Small intestine (tissue), 7 donors: ENCODE results near the gene GOLGA8H. TPM values are rescaled to one million over a fixed set of nuclear protein-coding genes. Genes with fewer than 3 reads are reported as not detected.
"Not testable (repeated sequence)": the region's sequence is repeated elsewhere in the genome, so short reads cannot be mapped to it uniquely, and the experiment has no call there.

Experiments
- DNase-seq, 2 donors: peaks; one replicate each; pipeline versions ENCODE4 v3.0.0 to v3.0.0-alpha.2; 2013
- FAIRE-seq: peaks from 2 replicates; lab custom pipeline; 2012; peaks lifted over from hg19 to GRCh38; lab: Jason Lieb, UNC
- H3K27ac ChIP-seq, 3 donors: one replicate each; pipeline ENCODE4 v1.5.1; 2013; ENCODE audit warnings: low read length in 2 of 3, mild to moderate bottlenecking in 2 of 3, control low read depth in 1 of 3, inconsistent platforms in 1 of 3, low read depth in 1 of 3, moderate library complexity in 1 of 3
- H3K27me3 ChIP-seq, 3 donors: one replicate each; pipeline ENCODE4 v1.6.1; 2013; ENCODE audit warnings: low read length in 3 of 3, inconsistent platforms in 1 of 3; ENCODE audit not compliant: control insufficient read depth in 3 of 3, insufficient read depth in 3 of 3
- H3K36me3 ChIP-seq, 3 donors: one replicate each; pipeline ENCODE4 v1.6.1; 2013; ENCODE audit warnings: low read length in 3 of 3, inconsistent platforms in 1 of 3, low read depth in 1 of 3, mild to moderate bottlenecking in 1 of 3, moderate library complexity in 1 of 3; ENCODE audit not compliant: control insufficient read depth in 3 of 3, insufficient read depth in 2 of 3
- H3K4me1 ChIP-seq, 3 donors: one replicate each; pipeline ENCODE4 v1.6.1; 2013; ENCODE audit warnings: low read length in 2 of 3, inconsistent platforms in 1 of 3, low read depth in 1 of 3, mild to moderate bottlenecking in 1 of 3, moderate library complexity in 1 of 3; ENCODE audit not compliant: control insufficient read depth in 3 of 3, insufficient read depth in 2 of 3
- H3K4me3 ChIP-seq, 3 donors: one replicate each; pipeline ENCODE4 v1.5.1; 2013; ENCODE audit warnings: low read length in 3 of 3, control low read depth in 1 of 3, inconsistent platforms in 1 of 3, low read depth in 1 of 3, mild to moderate bottlenecking in 1 of 3, moderate library complexity in 1 of 3
- H3K9me3 ChIP-seq, 2 donors: one replicate each; pipeline ENCODE4 v1.6.1; 2013; ENCODE audit warnings: low read depth in 1 of 2, low read length in 1 of 2; ENCODE audit not compliant: control insufficient read depth in 2 of 2, insufficient read depth in 1 of 2
- WGBS, 3 donors: extraction: QIAGEN DNeasy Blood & Tissue Kit; methylation state at CpG; one replicate each; pipeline ENCODE4 v1.1.7; 2013; 5-methylcytosine and 5-hydroxymethylcytosine counted together
- polyA plus RNA-seq, 4 donors: library from polyadenylated mRNA; stranded (reverse) in 3 of 4; unstranded in 1 of 4; fragments of 200-250 nt in 3 of 4; fragments of 120-200 nt in 1 of 4; gene quantifications; one replicate each; pipeline versions ENCODE4 v1.2.1 to v1.2.3, GENCODE V29; 2013
- donor health status: healthy with polysubstance abuse.
- donor health status: control.
- donor health status: control.
- donor health status: Bipolar disorder and iron deficiency.
- donor health status: healthy.

The GOLGA8H gene
- polyA plus RNA-seq, 4 donors: 0.12 to 0.24 TPM; not detected in 2

DNA sequence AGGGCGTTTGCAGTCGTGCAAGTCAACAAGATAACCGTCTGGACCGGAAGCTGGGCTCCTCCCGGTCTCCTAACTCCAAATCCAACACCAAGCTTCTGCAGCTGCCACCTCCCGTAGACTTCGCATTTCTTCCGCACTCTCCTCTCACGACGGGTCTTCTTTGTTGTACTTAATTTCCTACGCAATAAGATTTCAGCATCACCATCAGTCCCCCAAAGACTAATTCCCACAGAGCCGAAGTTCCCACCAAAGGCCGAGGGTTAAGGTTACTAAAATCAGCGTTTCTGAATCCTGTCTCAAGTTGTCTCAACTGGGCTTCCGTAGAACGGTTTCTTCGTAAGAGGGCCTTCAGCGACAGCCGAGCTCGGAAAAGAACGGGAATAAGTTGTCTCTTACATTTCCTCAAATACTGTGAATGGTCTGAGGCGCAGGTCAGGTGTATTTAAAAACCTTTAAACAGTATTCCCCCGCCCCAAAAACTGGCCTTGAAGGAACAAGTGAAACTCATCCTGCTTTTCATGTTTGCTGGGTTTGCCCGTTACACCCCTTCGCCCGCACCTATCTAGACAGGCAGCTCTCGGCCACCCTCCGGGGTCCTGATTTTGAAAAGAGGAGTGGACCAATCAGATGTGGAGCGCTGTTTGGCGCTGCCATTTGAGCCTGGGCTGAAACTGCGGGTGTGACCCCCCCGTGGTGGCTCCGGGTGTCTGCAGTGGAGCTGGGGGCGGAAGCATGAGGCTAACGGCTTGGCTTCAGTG is 21.8 kb downstream of the GOLGA8H start, which contains the start of gene ARHGAP11B:
ARHGAP11B (plus strand) TSS at position 693 of the 758 bp plus-strand sequence.
- not testable (repeated sequence) for FAIRE-seq

GRCh38 chr15:30626194-30626565 is 22.4 kb downstream of the GOLGA8H start:
- DNase-seq: peak; percentile 36 to 64
- not testable (repeated sequence) for H3K4me1 ChIP-seq, H3K27me3 ChIP-seq, FAIRE-seq, H3K36me3 ChIP-seq, H3K9me3 ChIP-seq
- Histone ChIP-seq H3K27ac (peak overlapping the region; percentile 78 to 90 (median 89)), H3K4me3 (peak overlapping the region; percentile 49 to 72 (median 68))
- 1 to 2% (median 1%) methylated on average over 10 to 12 of the region's 22 CpGs for WGBS, 3 donors

More for the DNA sequence above, 21.8 kb downstream of the GOLGA8H start, which contains the start of gene ARHGAP11B:
- Histone ChIP-seq H3K4me3 (peak within 1 kb of the TSS; percentile 49 to 72 (median 68)), H3K27ac (peak within 1 kb of the TSS; percentile 78 to 90 (median 89))
- not testable (repeated sequence) for H3K36me3 ChIP-seq, H3K27me3 ChIP-seq, H3K9me3 ChIP-seq, H3K4me1 ChIP-seq
- WGBS, 3 donors: 0% methylated on average over 31 to 35 of the region's 35 CpGs
- peak; percentile 98 for DNase-seq

GRCh38 chr15:30626632-30627031 is 22.8 kb downstream of the GOLGA8H start:
- not testable (repeated sequence) for H3K4me1 ChIP-seq, H3K27me3 ChIP-seq, H3K9me3 ChIP-seq, FAIRE-seq, H3K36me3 ChIP-seq
- H3K4me3 ChIP-seq: peak overlapping the region; percentile 49 to 72 (median 68)
- 0 to 1% (median 0%) methylated on average over 8 to 14 of the region's 20 CpGs for WGBS, 3 donors
- peak overlapping the region; percentile 3 to 89 (median 31) for H3K27ac ChIP-seq
- DNase-seq: peak; percentile 3 to 8

- no peaks in the 10 kb centered on the region for H3K27me3 ChIP-seq
- DNase-seq (no peak), FAIRE-seq (no peak)
- no peaks in the 10 kb centered on the region for H3K9me3 ChIP-seq
- 80 to 93% (median 83%) methylated on average over 5 of the region's 5 CpGs for WGBS, 3 donors
- no peaks in the 10 kb centered on the region for H3K4me1 ChIP-seq
- H3K4me3 ChIP-seq: no peak overlapping the region
- H3K27ac ChIP-seq: no peak overlapping the region
- H3K36me3 ChIP-seq: no peaks in the 10 kb centered on the region
These were observed 46.4 kb downstream of the GOLGA8H start for GRCh38 chr15:30650012-30650929.

DNA sequence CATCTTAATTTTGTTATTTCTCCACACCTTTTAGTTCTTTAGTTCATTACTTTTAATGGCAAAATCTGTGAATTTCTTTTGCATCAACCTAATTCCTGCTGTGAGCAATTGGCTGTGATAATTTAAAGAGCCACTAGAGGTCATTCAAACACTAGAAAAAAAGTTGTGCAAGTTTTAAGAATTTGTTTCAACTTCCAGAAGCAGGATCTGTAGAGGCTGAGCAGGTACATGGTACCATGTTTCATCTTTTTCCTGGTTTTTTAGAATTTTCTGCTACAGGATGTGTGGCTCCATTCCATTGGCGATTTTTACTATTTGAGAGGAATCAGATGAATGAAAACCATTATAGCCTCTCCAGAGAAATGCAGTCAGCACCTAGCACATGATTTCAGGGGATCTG is 57.3 kb downstream of the GOLGA8H start:
- H3K4me3 ChIP-seq, H3K9me3 ChIP-seq, H3K36me3 ChIP-seq, H3K27me3 ChIP-seq, H3K4me1 ChIP-seq, H3K27ac ChIP-seq: not testable (repeated sequence)
- DNase-seq (peak; percentile 1 to 24), FAIRE-seq (peak; percentile 86)
- WGBS, 3 donors: 84 to 86% (median 86%) methylated on average over 1 of the region's 1 CpG

Other genes starting within 250 kb of the GOLGA8H start
- gene CHRFAM7A, start 210.5 kb upstream of the GOLGA8H start, polyA plus RNA-seq: 1 to 10 TPM in 2 of 4 donors, under 1 TPM in 2; 0.67 to 2.0 (median 1.0) TPM
- gene GOLGA8R, start 189.8 kb upstream of the GOLGA8H start, polyA plus RNA-seq: 1 to 10 TPM in 1 of 4 donors, under 1 TPM in 2, not detected in 1; 0.39 to 5.4 (median 0.81) TPM
- gene GOLGA8Q, start 52.0 kb upstream of the GOLGA8H start, polyA plus RNA-seq: 1 to 10 TPM in 1 of 4 donors, under 1 TPM in 1, not detected in 2; 0.21 to 1.6 TPM